GM23338 (cell line): ENCODE results near the gene HLA-DMA. TPM values are rescaled to one million over a fixed set of nuclear protein-coding genes. Genes with fewer than 3 reads are reported as not detected.

Experiments
- CREB1 ChIP-seq: fragments of 250-450 bp; sonication (Bioruptor Pico); IDR thresholded peaks from 2 replicates; pipeline ENCODE4 v1.5.0; 2020; ENCODE audit warnings: low read depth, mild to moderate bottlenecking, moderate library complexity
- CTCF ChIP-seq, 2 experiments: fragments of 200-600 bp in 1 of 2; sonication (generic) in 1 of 2; conservative IDR thresholded peaks; 2 replicates each; pipeline versions ENCODE4 v1.5.1 to v1.6.1; 2016 to 2017; ENCODE audit warnings: antibody characterized with exemption in 2 of 2, low read depth in 2 of 2, mild to moderate bottlenecking in 2 of 2, moderate library complexity in 1 of 2
- ETS1 ChIP-seq: IDR thresholded peaks from 2 replicates; pipeline ENCODE4 v1.6.1; 2016; ENCODE audit warnings: antibody characterized with exemption
- EZH2phosphoT487 ChIP-seq: fragments of 200-600 bp; sonication (generic); IDR thresholded peaks from one replicate; pipeline ENCODE4 v1.8.1; 2018; ENCODE audit warnings: antibody characterized with exemption; ENCODE audit not compliant: unreplicated experiment
- POLR2AphosphoS5 ChIP-seq: IDR thresholded peaks from 2 replicates; pipeline ENCODE4 v1.6.1; 2016; ENCODE audit warnings: antibody characterized with exemption, low read depth
- ZNF331 ChIP-seq: fragments of 250-450 bp; sonication (Bioruptor Pico); IDR thresholded peaks from 2 replicates; pipeline ENCODE4 v1.5.0; 2020; ENCODE audit warnings: low read depth, mild to moderate bottlenecking, moderate library complexity
- ZNF462 ChIP-seq: fragments of 250-450 bp; sonication (Bioruptor Pico); IDR thresholded peaks from 2 replicates; pipeline ENCODE4 v1.5.0; 2020; ENCODE audit warnings: mild to moderate bottlenecking, moderate library complexity
- polyA plus RNA-seq: library from polyadenylated mRNA; unstranded; fragments of >200 nt; fragmentation: Nextera tagmentation; extraction: Ambion mirVana; gene quantifications from 2 replicates; pipeline ENCODE4 v1.2.1, GENCODE V29; 2016
- total RNA-seq: library from RNA; depleted of rRNA; stranded (reverse); fragments of >200 nt; shearing (Covaris generic); gene quantifications from 2 replicates; pipeline ENCODE4 v1.2.3, GENCODE V29; 2014

The HLA-DMA gene
- total and polyA plus RNA-seq, 2 experiments from 2014 or later: 5.2 to 6.2 TPM

- no peak for TF ChIP-seq ZNF462 (CRISPR knock-in tag)
- no peak for TF ChIP-seq POLR2AphosphoS5
- TF ChIP-seq ZNF331 (CRISPR knock-in tag): no peak
- TF ChIP-seq ETS1: no peak
- no peak for TF ChIP-seq CREB1 (CRISPR knock-in tag)
- TF ChIP-seq EZH2phosphoT487: no peak
- no peak for TF ChIP-seq CTCF (conservative IDR thresholded peaks at IDR 0.05; ENCODE audit: low read depth in 2 of 2)
Observed at GRCh38 chr6:32975886-32976285, 23.0 kb upstream of the HLA-DMA start (continued).
